Measurements from ENCODE around the gene GRIA1.

GRCh38 chr5:153809166-153809565 is 318.7 kb downstream of the GRIA1 start:
- TF ChIP-seq CTCF (conservative IDR thresholded peaks at IDR 0.05; ENCODE audit: low read length) (no peak), EZH2phosphoT487 (IDR thresholded peaks at IDR 0.05; ENCODE audit: borderline replicate concordance) (no peak)

Data from Loucy (cell line).